ENCODE data around the gene TSPEAR.

The TSPEAR gene

DNA sequence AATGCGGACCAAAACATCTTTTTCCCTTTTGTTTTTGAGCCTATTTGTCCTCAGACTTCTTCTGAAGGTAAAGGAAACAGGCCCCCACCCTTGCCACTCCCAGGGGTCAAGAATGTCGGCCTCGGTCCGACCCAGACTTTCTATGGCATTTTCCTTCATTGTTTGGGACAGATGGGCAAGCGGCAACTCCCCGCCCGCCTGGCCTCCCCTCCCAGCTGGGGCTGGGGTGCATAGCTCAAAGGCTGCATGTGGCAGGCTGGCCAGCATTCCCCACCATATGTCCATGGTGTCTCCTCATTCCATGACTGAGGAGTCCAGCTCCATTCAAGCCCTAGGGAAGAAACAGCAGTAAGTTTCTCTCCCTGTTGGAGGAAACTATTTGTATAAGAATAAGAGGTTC lies 29.4 kb upstream of the TSPEAR start:
- no peak for FAIRE-seq

GRCh38 chr21:44739316-44739715 lies 27.9 kb upstream of the TSPEAR start:
- FAIRE-seq: no peak

DNA sequence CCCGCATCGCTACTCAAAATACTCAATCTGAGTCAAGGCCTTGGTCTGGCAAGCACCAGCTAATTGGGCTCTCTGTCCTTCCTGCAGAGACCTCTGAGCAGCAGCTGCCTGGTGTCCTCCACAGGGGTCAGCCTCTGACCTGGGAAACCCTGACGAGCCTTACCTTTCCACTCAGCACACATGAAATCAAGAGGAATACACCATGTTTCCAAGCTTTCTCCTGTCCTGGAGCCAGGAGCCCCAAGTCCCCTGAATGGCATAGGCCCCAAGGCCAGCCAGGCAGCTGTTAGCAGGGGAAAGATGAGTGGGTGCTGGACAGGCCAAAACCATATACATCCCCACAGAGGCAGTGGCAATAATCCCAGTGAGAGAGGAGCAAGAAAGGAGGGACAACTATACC lies 27.2 kb upstream of the TSPEAR start:
- FAIRE-seq: no peak

DNA sequence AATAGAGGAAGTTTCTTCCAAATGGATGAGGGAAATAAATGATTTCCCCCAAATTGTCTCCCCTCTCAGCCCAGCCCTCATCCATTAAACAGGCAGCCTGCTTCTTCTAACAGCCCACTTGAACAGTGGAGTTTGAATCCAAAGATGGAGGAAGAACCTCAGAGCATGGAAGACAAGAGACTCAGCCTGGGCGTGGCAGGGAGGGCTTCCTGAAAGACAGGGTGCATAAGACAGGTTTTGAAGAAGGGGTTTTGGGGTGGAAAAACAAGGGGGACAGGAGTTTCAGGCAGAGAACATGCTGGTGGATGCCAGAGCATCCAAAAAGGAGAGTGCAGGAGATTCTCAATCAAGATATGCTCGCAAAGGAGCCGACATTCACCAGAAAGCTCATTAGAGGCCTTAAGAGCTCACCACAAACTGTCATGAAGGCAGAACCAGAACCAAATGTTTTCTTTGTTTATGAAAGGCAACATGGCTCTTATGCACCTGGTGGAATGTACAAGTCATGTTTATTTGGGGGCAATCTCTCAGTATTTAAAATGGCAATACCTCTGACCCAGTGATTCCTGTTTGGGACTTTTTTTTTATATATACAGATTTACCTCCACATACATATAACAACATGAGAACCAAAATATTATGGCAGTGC lies 26.5 kb upstream of the TSPEAR start:
- no peak for FAIRE-seq

GRCh38 chr21:44736291-44737004 lies 25.1 kb upstream of the TSPEAR start:
- no peak for FAIRE-seq

GRCh38 chr21:44735821-44736220 lies 24.4 kb upstream of the TSPEAR start:
- FAIRE-seq: no peak

GRCh38 chr21:44734841-44735240 lies 23.5 kb upstream of the TSPEAR start:
- no peak for FAIRE-seq

DNA sequence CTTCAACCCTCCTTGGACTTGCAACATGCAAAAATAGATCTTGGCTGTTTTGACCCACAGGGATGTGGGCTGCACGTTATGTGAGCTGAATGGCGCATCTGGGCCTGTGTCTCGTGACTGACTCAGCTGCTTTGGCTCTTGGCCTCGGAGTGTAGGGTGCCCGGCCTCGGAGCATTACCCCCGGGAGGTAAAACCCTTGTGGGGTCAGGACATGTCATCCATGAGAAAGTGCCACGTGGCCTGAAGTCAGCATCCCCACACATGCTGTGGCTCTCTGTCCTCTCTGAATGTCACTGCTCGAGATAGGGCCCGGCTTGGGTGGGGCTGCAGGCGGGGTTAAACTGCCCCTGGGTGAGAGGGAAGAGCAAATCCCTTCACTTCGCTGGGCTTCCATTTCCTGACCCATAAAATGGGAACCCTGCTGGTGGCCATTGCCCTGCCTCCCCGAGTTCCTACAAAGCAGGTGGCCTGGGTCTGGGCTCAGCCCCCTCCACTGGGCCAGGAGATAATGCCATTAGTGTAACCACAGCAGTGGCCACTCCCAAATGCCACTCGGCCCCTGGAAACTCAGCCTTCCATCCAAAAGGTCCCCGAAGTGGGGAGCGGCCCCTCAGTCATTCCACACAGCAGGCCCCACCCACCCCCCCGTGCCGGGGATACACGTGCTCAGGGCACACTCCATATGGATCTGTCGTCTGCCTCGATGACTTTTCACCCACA lies 22.8 kb upstream of the TSPEAR start:
- FAIRE-seq: no peak

GRCh38 chr21:44732956-44733355 lies 21.6 kb upstream of the TSPEAR start:
- no peak for FAIRE-seq

GRCh38 chr21:44732263-44732662 lies 20.9 kb upstream of the TSPEAR start:
- no peak for FAIRE-seq

- FAIRE-seq: no peak
Observed at GRCh38 chr21:44730951-44731579, 19.7 kb upstream of the TSPEAR start.

DNA sequence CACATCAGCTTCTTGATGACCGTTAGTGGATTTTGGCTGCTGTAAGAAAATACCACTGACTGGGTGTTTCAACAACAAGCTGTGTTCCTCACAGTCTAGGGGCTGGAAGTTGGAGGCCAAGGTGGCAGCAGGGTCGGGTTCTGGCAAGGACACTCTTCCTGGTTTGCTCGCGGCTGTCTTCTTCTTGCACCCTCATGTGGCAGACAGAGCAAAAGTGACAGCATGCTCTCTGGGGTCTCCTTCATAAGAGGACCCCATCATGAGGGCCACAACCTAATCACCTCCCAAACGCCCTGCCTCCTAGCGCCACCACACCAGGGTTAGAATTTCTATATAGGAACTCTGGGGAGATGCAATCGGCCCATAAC lies 18.6 kb upstream of the TSPEAR start:
- no peak for FAIRE-seq

GRCh38 chr21:44729336-44730027 lies 18.1 kb upstream of the TSPEAR start:
- no peak for FAIRE-seq

DNA sequence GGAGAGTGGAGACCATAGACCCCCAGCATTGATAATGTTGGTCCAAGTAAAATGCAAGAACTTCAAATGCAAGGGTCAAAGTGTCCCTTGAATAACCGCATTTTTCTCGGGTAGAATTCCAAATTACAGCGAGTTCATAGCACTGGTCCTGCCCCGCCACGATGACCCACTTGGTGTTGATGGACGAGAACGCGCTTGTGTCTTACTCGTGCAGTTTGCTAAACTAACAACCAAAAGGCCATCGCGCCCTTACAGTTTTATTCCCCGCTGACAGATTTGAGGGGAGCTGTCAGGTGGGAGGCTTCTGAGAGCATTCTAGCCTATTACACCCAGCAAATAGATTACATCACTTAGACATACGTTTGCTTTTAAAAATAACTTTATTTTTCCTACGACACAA lies 17.3 kb upstream of the TSPEAR start:
- no peak for FAIRE-seq

DNA sequence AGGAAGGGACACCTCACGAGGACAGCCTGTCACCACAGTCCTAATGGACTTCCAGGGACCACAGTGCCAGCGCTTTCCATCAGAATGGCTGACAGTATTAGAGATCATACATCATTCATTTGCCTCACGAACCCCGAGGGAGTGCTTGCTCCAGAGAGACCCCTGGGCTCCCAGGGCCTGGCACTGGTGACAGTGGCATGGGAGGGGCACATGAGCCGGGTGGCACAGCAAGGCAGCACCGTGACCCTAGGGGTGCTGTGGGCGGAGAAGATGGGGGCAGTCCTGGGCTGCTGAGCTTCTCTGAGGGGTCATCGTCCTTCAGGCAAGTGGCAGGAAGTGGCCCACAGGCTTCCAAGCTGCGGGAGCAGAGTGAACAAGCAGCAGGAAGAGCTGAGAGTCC lies 16.4 kb upstream of the TSPEAR start:
- FAIRE-seq: no peak

GRCh38 chr21:44727321-44727720 lies 15.9 kb upstream of the TSPEAR start:
- FAIRE-seq: no peak

- FAIRE-seq: no peak
Observed at GRCh38 chr21:44726826-44727225, 15.5 kb upstream of the TSPEAR start.

GRCh38 chr21:44724926-44725325 lies 13.6 kb upstream of the TSPEAR start:
- FAIRE-seq: no peak

- no peak for FAIRE-seq
Observed at GRCh38 chr21:44724196-44724595, 12.8 kb upstream of the TSPEAR start.

DNA sequence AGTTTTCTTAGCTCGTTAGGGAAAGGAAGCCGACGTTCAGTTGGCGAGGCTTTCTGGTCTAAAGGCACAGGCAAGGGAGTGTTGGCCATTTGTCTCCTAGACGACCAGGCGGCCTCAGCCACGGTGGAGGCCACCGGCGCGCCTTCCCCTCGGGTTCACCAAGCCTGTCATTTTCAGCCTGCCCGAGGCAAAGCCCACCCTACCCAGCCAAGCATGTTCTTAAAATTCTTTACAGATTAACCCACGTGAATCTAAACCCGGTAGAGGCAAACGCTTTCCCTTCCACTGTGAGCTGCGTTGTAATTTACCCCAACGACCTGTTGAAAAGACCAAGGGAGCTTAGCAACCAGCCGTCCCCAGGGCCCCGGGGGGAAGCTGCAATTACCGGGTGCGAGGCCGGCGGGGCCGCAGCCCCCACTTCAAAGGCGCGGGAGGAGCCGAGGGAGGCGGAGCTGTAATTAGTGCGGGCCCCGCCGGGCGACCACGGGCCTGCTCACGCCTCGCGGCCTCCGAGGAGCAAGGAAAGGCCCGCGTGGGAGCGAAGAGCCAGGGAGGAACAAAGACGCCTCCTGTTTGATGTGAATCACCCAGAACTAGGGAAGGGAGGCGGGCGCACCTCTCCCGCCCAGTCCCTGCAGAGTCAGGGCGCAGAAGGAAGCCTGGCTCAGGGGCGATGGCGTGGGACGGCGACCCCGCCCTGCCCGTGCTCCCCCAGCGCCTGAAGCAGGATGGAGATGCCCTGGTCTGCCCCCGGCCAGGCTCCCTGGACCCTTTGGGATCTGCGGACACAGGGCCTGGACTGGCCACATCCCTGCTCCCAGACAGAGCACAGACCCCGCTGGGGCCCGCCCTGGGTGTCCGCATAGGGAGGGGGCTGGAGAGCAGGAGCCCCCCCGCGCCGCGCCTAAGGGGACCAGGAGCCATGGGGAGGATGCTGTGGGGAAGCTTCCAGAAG lies 12.1 kb upstream of the TSPEAR start:
- no peak for FAIRE-seq

- no peak for FAIRE-seq
Observed at GRCh38 chr21:44722731-44723130, 11.4 kb upstream of the TSPEAR start.

DNA sequence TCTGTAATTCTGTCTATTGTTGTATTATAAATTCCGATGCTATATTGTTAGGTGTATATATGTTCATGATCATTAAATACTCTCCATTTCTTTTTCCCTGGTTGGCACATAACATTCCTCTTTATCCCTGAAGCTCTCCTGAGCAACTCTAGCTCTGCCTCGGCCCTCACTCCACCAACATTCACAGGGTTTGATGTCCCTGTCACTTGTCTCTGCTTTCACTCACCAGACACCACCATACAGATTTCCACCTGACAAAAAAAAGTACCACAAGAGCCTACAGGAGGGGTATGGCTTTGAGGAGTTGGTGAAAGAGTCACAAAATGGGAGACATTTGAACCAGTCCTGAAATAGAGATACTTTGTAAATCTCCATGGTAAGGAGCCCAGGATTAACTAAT lies 8.8 kb upstream of the TSPEAR start:
- FAIRE-seq: no peak
